GM12874 (cell line): Measurements from ENCODE around the gene GRPEL1.

Experiments
- CTCF ChIP-seq: IDR thresholded peaks from 2 replicates; pipeline ENCODE4 v1.5.1; 2011; ENCODE audit warnings: low read depth, mild to moderate bottlenecking, control low read depth, low read length, moderate library complexity; ENCODE audit not compliant: insufficient read depth

Gene GRPEL1

GRCh38 chr4:7050481-7051143, 17.3 kb downstream of the GRPEL1 start:
- no peak for TF ChIP-seq CTCF

GRCh38 chr4:7049739-7050138, 18.1 kb downstream of the GRPEL1 start:
- TF ChIP-seq CTCF, result no peak

DNA sequence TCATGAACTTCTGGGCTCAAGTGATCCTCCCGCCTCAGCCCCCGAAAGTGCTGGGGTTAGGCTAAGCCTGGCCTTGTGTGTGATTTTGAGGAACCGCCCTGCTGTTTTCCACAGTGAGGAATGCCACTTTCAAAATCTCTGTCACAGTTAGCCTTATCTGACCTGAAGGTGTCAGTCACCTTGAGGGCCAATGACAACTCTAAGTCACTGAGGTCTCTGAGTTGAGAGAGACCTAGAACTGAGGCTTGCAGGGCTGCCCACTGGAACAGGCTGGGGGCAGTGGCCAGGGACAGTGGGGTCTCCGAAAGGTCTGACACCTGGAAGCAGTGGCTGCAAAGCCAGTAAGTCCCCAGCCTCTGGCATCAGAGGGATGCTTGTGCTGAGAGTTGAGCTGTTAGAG, 18.6 kb downstream of the GRPEL1 start:
- TF ChIP-seq CTCF, result no peak

DNA sequence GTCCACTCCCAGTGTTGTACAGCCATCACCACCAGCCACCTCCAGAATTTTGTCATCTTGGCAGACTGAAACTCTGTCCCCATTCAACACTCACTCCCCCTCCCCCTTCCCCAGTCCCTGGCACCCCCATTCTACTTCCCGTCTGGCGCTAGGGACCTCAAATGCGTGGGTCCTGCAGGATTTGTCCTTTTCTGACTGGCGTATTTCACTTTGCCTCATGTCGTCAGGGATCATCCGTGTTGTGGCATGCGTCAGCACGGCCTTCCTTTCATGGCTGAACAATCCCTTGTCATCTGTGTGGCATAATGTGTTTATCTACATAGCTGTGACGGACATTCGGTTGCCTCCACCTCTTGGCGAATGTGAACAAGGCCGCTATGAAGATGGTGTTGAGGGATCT, 19.2 kb downstream of the GRPEL1 start:
- TF ChIP-seq CTCF, result no peak

DNA sequence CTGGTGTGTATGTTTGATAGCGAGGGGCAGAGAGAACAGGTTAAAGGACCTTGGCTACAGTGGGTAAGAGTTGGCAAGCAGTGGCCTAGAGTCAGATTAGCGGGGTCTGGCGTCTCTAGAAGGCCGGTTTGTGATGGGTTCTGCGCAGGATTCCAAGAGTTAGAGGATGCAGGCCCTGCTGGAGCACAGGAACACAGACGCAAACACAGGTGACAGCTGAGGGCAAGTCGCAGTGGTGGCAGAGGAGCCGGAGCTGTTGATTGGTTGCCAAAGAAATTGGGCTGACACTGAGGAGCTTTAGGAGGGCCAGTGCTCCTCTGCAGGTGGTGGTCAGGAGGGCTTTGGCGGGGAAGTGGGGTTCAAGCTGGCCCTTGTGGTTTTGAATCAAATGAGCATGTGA, 20.9 kb downstream of the GRPEL1 start:
- no peak for TF ChIP-seq CTCF

DNA sequence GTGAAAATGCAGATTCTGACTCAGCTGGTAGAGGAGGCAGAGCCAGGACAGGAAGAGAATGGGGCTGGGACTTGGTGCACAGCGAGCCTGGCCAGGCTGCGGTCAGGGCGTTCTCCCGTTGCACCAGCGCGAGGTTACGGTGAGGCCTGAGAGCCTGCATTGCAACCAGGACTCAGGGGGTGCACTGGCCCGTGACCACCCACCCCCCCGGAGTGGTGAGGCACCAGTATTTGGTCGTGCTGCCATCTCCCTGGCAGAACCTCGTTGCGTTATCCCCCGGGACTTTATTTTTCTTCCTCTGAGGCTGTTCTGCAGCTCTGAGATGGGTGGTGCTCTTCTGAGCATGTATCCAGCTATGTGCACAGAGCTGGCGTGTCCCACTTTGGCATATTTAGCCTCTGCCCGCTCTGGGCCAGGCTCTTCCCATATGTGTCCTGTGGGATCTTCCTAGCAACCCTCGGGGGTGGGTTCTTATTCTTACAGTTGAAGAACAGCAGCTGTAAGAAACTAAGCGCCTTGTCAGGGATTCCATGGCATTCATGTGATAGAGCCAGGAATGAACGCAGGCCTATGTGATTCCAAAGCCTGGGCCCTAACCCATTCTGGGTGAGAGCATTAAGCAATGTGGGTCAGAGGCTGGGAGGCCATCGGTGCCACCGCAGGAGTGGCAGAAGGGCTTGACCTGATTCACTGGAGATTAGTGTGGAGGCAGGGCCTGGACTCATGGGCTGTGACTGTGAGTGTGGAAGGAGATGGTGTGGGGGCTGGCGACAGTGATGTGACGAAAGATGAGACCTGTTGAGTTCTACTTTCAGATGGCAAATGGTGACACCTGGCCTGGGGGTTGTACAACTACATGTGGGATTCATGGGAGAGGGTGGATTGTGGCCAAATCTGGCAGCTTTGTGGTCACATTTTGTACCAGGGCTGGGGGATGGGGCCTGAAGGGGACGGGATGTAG, 21.6 kb downstream of the GRPEL1 start:
- TF ChIP-seq CTCF, result no peak

DNA sequence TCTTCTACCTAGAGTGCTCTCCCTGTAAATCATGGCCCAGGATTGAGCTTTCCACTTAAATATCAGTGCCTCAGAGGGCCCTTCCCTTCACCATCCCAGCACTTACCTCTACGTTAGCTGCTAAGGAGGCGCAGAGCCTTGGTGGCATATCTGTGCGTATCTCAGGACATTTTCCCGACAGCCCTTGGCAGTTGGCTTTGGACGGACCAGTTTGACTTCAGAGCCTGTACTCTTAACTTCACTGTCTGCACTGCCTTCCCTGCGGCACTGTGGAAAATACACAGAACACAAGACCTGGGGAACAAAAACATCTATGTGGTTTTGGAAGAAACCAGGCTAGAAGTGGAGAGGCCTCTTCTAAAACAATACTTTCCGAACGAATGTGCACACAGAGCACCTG, 22.3 kb downstream of the GRPEL1 start:
- no peak for TF ChIP-seq CTCF
